Measurements from ENCODE around the gene FAM200C. TPM values are rescaled to one million over a fixed set of nuclear protein-coding genes. Genes with fewer than 3 reads are reported as not detected.

The FAM200C gene
- total and polyA plus RNA-seq, 9 of the 15 experiments (the other 6 are each of a cell fraction or from before 2014, with no cell fraction given), result 1.3 to 7.0 (median 1.8) TPM

DNA sequence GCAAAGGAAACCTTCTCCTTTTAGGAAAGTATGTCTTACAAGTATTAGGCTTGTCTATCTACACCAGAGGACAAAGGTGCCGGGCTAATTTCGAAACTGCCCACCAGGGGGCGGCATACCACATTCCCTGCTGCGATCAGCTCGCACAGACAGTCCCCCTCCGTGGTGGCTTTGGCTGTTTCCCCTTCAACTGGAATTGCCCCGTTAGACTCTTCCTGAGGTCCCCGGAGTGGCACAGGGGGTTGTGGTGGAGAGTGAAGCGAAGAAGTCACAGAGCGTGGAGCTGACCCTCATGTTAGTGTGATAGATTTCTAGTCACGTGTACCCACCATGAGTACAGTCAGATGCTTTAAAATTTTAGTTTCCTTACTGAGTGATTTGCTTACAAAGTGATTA, 39.3 kb upstream of the FAM200C start (continued):
- TF ChIP-seq, protein P1, sequence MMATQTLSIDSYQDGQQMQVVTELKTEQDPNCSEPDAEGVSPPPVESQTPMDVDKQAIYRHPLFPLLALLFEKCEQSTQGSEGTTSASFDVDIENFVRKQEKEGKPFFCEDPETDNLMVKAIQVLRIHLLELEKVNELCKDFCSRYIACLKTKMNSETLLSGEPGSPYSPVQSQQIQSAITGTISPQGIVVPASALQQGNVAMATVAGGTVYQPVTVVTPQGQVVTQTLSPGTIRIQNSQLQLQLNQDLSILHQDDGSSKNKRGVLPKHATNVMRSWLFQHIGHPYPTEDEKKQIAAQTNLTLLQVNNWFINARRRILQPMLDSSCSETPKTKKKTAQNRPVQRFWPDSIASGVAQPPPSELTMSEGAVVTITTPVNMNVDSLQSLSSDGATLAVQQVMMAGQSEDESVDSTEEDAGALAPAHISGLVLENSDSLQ (IDR thresholded peaks at IDR 0.05), result no peak
- TF ChIP-seq RAD51 (IDR thresholded peaks at IDR 0.05; ENCODE audit: borderline replicate concordance, low read depth) (peak; percentile 56), ZFP36 (IDR thresholded peaks at IDR 0.05; ENCODE audit: low read depth, low read length, partially characterized antibody) (peak; percentile 31), TEAD2 (tag; IDR thresholded peaks at IDR 0.05) (peak; percentile 72), RBM25 (IDR thresholded peaks at IDR 0.05; ENCODE audit: low read depth, low read length, severe bottlenecking) (no peak), RCOR1 (IDR thresholded peaks at IDR 0.05; ENCODE audit: borderline replicate concordance in 1 of 2, low read depth in 2 of 2, low read length in 2 of 2) (0 out of 4 replicates have a peak, but pooled peaks of 1 of the 2 experiments have one; percentile 24), SMC3 (conservative IDR thresholded peaks at IDR 0.05; ENCODE audit: insufficient read depth, low read depth, low read length) (peak; percentile 62; the same call in 1 of the 2 replicates), TEAD1 (CRISPR knock-in tag; IDR thresholded peaks at IDR 0.05) (peak in 1 of 2 experiments; percentile 95; a peak in 2 of 4 replicates), L3MBTL2 (IDR thresholded peaks at IDR 0.05) (peak; percentile 33; the same call in 1 of the 2 replicates), KLF16 (IDR thresholded peaks at IDR 0.05) (0 out of 2 replicates have a peak, but pooled peaks have one; percentile 27), ZNF695 (CRISPR knock-in tag; IDR thresholded peaks at IDR 0.05) (no peak), TEAD4 (IDR thresholded peaks at IDR 0.05; ENCODE audit: low read length) (peak; percentile 72), TEAD4 (CRISPR knock-in tag; IDR thresholded peaks at IDR 0.05; ENCODE audit: borderline replicate concordance) (no peak)
- TF ChIP-seq, protein P2, sequence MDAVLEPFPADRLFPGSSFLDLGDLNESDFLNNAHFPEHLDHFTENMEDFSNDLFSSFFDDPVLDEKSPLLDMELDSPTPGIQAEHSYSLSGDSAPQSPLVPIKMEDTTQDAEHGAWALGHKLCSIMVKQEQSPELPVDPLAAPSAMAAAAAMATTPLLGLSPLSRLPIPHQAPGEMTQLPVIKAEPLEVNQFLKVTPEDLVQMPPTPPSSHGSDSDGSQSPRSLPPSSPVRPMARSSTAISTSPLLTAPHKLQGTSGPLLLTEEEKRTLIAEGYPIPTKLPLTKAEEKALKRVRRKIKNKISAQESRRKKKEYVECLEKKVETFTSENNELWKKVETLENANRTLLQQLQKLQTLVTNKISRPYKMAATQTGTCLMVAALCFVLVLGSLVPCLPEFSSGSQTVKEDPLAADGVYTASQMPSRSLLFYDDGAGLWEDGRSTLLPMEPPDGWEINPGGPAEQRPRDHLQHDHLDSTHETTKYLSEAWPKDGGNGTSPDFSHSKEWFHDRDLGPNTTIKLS (IDR thresholded peaks at IDR 0.05; ENCODE audit: borderline replicate concordance, low read depth), result no peak
- TF ChIP-seq, protein P3, sequence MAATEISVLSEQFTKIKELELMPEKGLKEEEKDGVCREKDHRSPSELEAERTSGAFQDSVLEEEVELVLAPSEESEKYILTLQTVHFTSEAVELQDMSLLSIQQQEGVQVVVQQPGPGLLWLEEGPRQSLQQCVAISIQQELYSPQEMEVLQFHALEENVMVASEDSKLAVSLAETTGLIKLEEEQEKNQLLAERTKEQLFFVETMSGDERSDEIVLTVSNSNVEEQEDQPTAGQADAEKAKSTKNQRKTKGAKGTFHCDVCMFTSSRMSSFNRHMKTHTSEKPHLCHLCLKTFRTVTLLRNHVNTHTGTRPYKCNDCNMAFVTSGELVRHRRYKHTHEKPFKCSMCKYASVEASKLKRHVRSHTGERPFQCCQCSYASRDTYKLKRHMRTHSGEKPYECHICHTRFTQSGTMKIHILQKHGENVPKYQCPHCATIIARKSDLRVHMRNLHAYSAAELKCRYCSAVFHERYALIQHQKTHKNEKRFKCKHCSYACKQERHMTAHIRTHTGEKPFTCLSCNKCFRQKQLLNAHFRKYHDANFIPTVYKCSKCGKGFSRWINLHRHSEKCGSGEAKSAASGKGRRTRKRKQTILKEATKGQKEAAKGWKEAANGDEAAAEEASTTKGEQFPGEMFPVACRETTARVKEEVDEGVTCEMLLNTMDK (IDR thresholded peaks at IDR 0.05; ENCODE audit: borderline replicate concordance, insufficient read depth, low read depth, low read length, poor library complexity, severe bottlenecking), result peak; percentile 50
- TF ChIP-seq, protein P4, sequence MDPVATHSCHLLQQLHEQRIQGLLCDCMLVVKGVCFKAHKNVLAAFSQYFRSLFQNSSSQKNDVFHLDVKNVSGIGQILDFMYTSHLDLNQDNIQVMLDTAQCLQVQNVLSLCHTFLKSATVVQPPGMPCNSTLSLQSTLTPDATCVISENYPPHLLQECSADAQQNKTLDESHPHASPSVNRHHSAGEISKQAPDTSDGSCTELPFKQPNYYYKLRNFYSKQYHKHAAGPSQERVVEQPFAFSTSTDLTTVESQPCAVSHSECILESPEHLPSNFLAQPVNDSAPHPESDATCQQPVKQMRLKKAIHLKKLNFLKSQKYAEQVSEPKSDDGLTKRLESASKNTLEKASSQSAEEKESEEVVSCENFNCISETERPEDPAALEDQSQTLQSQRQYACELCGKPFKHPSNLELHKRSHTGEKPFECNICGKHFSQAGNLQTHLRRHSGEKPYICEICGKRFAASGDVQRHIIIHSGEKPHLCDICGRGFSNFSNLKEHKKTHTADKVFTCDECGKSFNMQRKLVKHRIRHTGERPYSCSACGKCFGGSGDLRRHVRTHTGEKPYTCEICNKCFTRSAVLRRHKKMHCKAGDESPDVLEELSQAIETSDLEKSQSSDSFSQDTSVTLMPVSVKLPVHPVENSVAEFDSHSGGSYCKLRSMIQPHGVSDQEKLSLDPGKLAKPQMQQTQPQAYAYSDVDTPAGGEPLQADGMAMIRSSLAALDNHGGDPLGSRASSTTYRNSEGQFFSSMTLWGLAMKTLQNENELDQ (CRISPR knock-in tag; IDR thresholded peaks at IDR 0.05; ENCODE audit: borderline replicate concordance), result no peak
- TF ChIP-seq, protein P5, sequence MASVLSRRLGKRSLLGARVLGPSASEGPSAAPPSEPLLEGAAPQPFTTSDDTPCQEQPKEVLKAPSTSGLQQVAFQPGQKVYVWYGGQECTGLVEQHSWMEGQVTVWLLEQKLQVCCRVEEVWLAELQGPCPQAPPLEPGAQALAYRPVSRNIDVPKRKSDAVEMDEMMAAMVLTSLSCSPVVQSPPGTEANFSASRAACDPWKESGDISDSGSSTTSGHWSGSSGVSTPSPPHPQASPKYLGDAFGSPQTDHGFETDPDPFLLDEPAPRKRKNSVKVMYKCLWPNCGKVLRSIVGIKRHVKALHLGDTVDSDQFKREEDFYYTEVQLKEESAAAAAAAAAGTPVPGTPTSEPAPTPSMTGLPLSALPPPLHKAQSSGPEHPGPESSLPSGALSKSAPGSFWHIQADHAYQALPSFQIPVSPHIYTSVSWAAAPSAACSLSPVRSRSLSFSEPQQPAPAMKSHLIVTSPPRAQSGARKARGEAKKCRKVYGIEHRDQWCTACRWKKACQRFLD (CRISPR knock-in tag; IDR thresholded peaks at IDR 0.05), result no peak
- TF ChIP-seq, protein P6, sequence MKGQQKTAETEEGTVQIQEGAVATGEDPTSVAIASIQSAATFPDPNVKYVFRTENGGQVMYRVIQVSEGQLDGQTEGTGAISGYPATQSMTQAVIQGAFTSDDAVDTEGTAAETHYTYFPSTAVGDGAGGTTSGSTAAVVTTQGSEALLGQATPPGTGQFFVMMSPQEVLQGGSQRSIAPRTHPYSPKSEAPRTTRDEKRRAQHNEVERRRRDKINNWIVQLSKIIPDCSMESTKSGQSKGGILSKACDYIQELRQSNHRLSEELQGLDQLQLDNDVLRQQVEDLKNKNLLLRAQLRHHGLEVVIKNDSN (CRISPR knock-in tag; IDR thresholded peaks at IDR 0.05), result peak; percentile 62

Measured in K562 (cell line).